AG04450 (cell line): ENCODE data around the gene TMEM135. TPM values are rescaled to one million over a fixed set of nuclear protein-coding genes. Genes with fewer than 3 reads are reported as not detected.

Experiments used
- CTCF ChIA-PET: fragments of 300-600, 350-600 bp; formaldehyde crosslinking; extraction: SDS; loops from one replicate; lab custom pipeline; 2022; ENCODE audit warnings: antibody characterized with exemption, inconsistent platforms; lab: Charles Lee
- POLR2A ChIA-PET: fragments of 350-600 bp; formaldehyde crosslinking; extraction: SDS; loops from one replicate; lab custom pipeline; 2021; ENCODE audit warnings: antibody characterized with exemption, inconsistent platforms; lab: Yijun Ruan, JAX
- DNase-seq: peaks from one replicate; pipeline ENCODE4 v3.0.0-alpha.2; 2011; ENCODE audit warnings: low read depth, low spot score
- H3K27ac ChIP-seq: one replicate; pipeline ENCODE4 v1.5.1; 2012; ENCODE audit warnings: low read depth, low read length, control low read depth
- H3K27me3 ChIP-seq: one replicate; pipeline ENCODE4 v1.6.0; 2012; ENCODE audit warnings: low read length; ENCODE audit not compliant: control insufficient read depth, insufficient read depth
- H3K4me3 ChIP-seq: 2 replicates; pipeline ENCODE4 v1.5.1; 2011; ENCODE audit warnings: mild to moderate bottlenecking, low read depth, low read length, control low read depth
- H3K9me3 ChIP-seq: 2 replicates; pipeline ENCODE4 v1.5.1; 2012; ENCODE audit warnings: low read length; ENCODE audit not compliant: control insufficient read depth, insufficient read depth
- polyA plus RNA-seq: library from polyadenylated mRNA; depleted of rRNA; stranded (reverse); fragments of >200 nt; gene quantifications from 2 replicates; pipeline ENCODE4 v1.2.3, GENCODE V29; 2011
- TF ChIP-seq, protein P1 (sequence below): IDR thresholded peaks from 2 replicates; pipeline ENCODE4 v1.5.1; 2011; ENCODE audit warnings: low read depth, low read length, control low read depth, inconsistent platforms

The TMEM135 gene
- polyA plus RNA-seq, 1 experiment = 12.6 TPM

GRCh38 chr11:87193756-87194470, 156.2 kb downstream of the TMEM135 start:
- ChIA-PET CTCF (interaction anchor here (1.1 kb wide), 1 partner anchor 255 kb away, joined by 3 read pairs; no protein-coding TSS in a partner anchor), POLR2A (no interaction called here)
- Histone ChIP-seq H3K27ac (no peak overlapping the region), H3K4me3 (no peak overlapping the region), H3K27me3 (no peaks in the 10 kb centered on the region), H3K9me3 (no peaks in the 10 kb centered on the region)
- DNase-seq = no peak
- TF ChIP-seq, protein P1, sequence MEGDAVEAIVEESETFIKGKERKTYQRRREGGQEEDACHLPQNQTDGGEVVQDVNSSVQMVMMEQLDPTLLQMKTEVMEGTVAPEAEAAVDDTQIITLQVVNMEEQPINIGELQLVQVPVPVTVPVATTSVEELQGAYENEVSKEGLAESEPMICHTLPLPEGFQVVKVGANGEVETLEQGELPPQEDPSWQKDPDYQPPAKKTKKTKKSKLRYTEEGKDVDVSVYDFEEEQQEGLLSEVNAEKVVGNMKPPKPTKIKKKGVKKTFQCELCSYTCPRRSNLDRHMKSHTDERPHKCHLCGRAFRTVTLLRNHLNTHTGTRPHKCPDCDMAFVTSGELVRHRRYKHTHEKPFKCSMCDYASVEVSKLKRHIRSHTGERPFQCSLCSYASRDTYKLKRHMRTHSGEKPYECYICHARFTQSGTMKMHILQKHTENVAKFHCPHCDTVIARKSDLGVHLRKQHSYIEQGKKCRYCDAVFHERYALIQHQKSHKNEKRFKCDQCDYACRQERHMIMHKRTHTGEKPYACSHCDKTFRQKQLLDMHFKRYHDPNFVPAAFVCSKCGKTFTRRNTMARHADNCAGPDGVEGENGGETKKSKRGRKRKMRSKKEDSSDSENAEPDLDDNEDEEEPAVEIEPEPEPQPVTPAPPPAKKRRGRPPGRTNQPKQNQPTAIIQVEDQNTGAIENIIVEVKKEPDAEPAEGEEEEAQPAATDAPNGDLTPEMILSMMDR = no peak

GRCh38 chr11:87194985-87195820, 157.5 kb downstream of the TMEM135 start:
- TF ChIP-seq, protein P1 = no peak
- Histone ChIP-seq H3K27me3 (no peaks in the 10 kb centered on the region), H3K27ac (no peak overlapping the region), H3K9me3 (no peaks in the 10 kb centered on the region), H3K4me3 (no peak overlapping the region)
- no peak for DNase-seq
- ChIA-PET CTCF (no interaction called here), POLR2A (no interaction called here)

- CTCF ChIA-PET = no interaction called here
- TF ChIP-seq, protein P1 = no peak
- Histone ChIP-seq H3K27ac (no peak overlapping the region), H3K9me3 (no peaks in the 10 kb centered on the region), H3K27me3 (no peaks in the 10 kb centered on the region), H3K4me3 (no peak overlapping the region)
- DNase-seq = no peak
- POLR2A ChIA-PET = no interaction called here
Observed at GRCh38 chr11:87198266-87198881, 160.6 kb downstream of the TMEM135 start.

- H3K9me3 ChIP-seq = no peaks in the 10 kb centered on the region
- ChIA-PET CTCF (no interaction called here), POLR2A (no interaction called here)
- no peak for DNase-seq
- H3K27me3 ChIP-seq = no peaks in the 10 kb centered on the region
- H3K4me3 ChIP-seq = no peak overlapping the region
- TF ChIP-seq, protein P1 = no peak
- no peak overlapping the region for H3K27ac ChIP-seq
Observed at GRCh38 chr11:87201376-87201775, 163.6 kb downstream of the TMEM135 start.
